ENCODE measurements around the gene TMA7B. TPM values are rescaled to one million over a fixed set of nuclear protein-coding genes. Genes with fewer than 3 reads are reported as not detected.

Gene TMA7B
- total RNA-seq, 1 donor from 2014 or later, result 1.0 TPM

- H3K4me1 Mint-ChIP-seq (ENCODE audit: unreplicated experiment), result peaks cover 15% of the 10 kb centered on the region
- no peak for DNase-seq (ENCODE audit: low spot score)
- peaks cover 3% of the 10 kb centered on the region for H3K27me3 Mint-ChIP-seq (ENCODE audit: unreplicated experiment)
- H3K9me3 Mint-ChIP-seq (ENCODE audit: unreplicated experiment), result no peaks in the 10 kb centered on the region
- peak; percentile 19 for TF ChIP-seq CTCF (IDR thresholded peaks at IDR 0.05; ENCODE audit: unreplicated experiment)
- no peaks in the 10 kb centered on the region for H3K36me3 Mint-ChIP-seq (ENCODE audit: low read depth, unreplicated experiment)
- H3K27ac Mint-ChIP-seq (ENCODE audit: unreplicated experiment), result no peak overlapping the region
- no peak overlapping the region for H3K4me3 Mint-ChIP-seq (ENCODE audit: unreplicated experiment)
Measured at GRCh38 chr22:39927544-39927943, 32.7 kb upstream of the TMA7B start.

- Mint-ChIP-seq H3K27ac (ENCODE audit: unreplicated experiment) (no peak overlapping the region), H3K4me1 (ENCODE audit: unreplicated experiment) (peaks cover 17% of the 10 kb centered on the region), H3K9me3 (ENCODE audit: unreplicated experiment) (no peaks in the 10 kb centered on the region), H3K27me3 (ENCODE audit: unreplicated experiment) (peaks cover 3% of the 10 kb centered on the region), H3K36me3 (ENCODE audit: low read depth, unreplicated experiment) (no peaks in the 10 kb centered on the region), H3K4me3 (ENCODE audit: unreplicated experiment) (no peak overlapping the region)
- no peak for TF ChIP-seq CTCF (IDR thresholded peaks at IDR 0.05; ENCODE audit: unreplicated experiment)
- DNase-seq (ENCODE audit: low spot score), result no peak
Measured at GRCh38 chr22:39928536-39929520, 31.4 kb upstream of the TMA7B start.

GRCh38 chr22:39931251-39931650, 28.9 kb upstream of the TMA7B start:
- Mint-ChIP-seq H3K4me3 (ENCODE audit: unreplicated experiment) (no peak overlapping the region), H3K36me3 (ENCODE audit: low read depth, unreplicated experiment) (no peaks in the 10 kb centered on the region)

GRCh38 chr22:39932166-39932565, 28.0 kb upstream of the TMA7B start:
- peaks cover 16% of the 10 kb centered on the region for H3K4me1 Mint-ChIP-seq (ENCODE audit: unreplicated experiment)
- no peak for TF ChIP-seq CTCF (IDR thresholded peaks at IDR 0.05; ENCODE audit: unreplicated experiment)

More at GRCh38 chr22:39931251-39931650, 28.9 kb upstream of the TMA7B start:
- no peak overlapping the region for H3K27ac Mint-ChIP-seq (ENCODE audit: unreplicated experiment)
- H3K9me3 Mint-ChIP-seq (ENCODE audit: unreplicated experiment), result no peaks in the 10 kb centered on the region
- peaks cover 18% of the 10 kb centered on the region for H3K4me1 Mint-ChIP-seq (ENCODE audit: unreplicated experiment)
- no peak for TF ChIP-seq CTCF (IDR thresholded peaks at IDR 0.05; ENCODE audit: unreplicated experiment)
- H3K27me3 Mint-ChIP-seq (ENCODE audit: unreplicated experiment), result peaks cover 3% of the 10 kb centered on the region
- DNase-seq (ENCODE audit: low spot score), result no peak

More at GRCh38 chr22:39932166-39932565, 28.0 kb upstream of the TMA7B start:
- no peak for DNase-seq (ENCODE audit: low spot score)
- Mint-ChIP-seq H3K27ac (ENCODE audit: unreplicated experiment) (no peak overlapping the region), H3K27me3 (ENCODE audit: unreplicated experiment) (no peaks in the 10 kb centered on the region), H3K36me3 (ENCODE audit: low read depth, unreplicated experiment) (no peaks in the 10 kb centered on the region), H3K9me3 (ENCODE audit: unreplicated experiment) (no peaks in the 10 kb centered on the region), H3K4me3 (ENCODE audit: unreplicated experiment) (no peak overlapping the region)

Measured in endothelial cell (in vitro differentiated cells).